ENCODE results near the gene STS. TPM values are rescaled to one million over a fixed set of nuclear protein-coding genes. Genes with fewer than 3 reads are reported as not detected.

STS gene
- total RNA-seq, 1 experiment from 2014 or later, result 0.54 TPM

GRCh38 chrX:7194606-7195005, 47.1 kb downstream of the STS start:
- POLR2A ChIA-PET, result no interaction called here
- no peak for TF ChIP-seq ZFX (IDR thresholded peaks at IDR 0.05)
- TF ChIP-seq ATF3 (IDR thresholded peaks at IDR 0.05), result no peak
- TF ChIP-seq ZNF274 (IDR thresholded peaks at IDR 0.05; ENCODE audit: low read depth, low read length), result no peak
- H2AFZ ChIP-seq (ENCODE audit: low read depth, low read length, poor library complexity, severe bottlenecking), result no peak overlapping the region
- no peak overlapping the region for H3K9ac ChIP-seq (ENCODE audit: low read length)
- H3K27ac ChIP-seq (ENCODE audit: low read depth, low read length), result no peak overlapping the region
- DNase-seq (ENCODE audit: low read depth, low spot score) (no peak), ATAC-seq (no peak)
- RAD21 ChIA-PET (ENCODE audit: low non-redundant PET in 1 of 2, low total read pairs in 2 of 2, uncharacterized antibody in 2 of 2, unreplicated experiment in 2 of 2), result no interaction called here
- H3K79me2 ChIP-seq (ENCODE audit: insufficient read depth, low read length), result no peaks in the 10 kb centered on the region
- no peaks in the 10 kb centered on the region for H3K36me3 ChIP-seq (ENCODE audit: control insufficient read depth in 1 of 2, insufficient read depth in 2 of 2, low read length in 2 of 2)
- CTCF ChIA-PET, result no interaction called here
- intact Hi-C loops (cut with micrococcal nuclease), result no loop called here
- H3K27me3 ChIP-seq (ENCODE audit: insufficient read depth, low read length), result no peaks in the 10 kb centered on the region
- no peaks in the 10 kb centered on the region for H3K4me1 ChIP-seq (ENCODE audit: control insufficient read depth in 1 of 2, insufficient read depth in 2 of 2, low read length in 2 of 2)
- H3K4me2 ChIP-seq (ENCODE audit: low read length), result no peak overlapping the region
- no peak overlapping the region for H3K4me3 ChIP-seq (replicated peaks in 1 of 2; ENCODE audit: low read depth in 1 of 2, low read length in 2 of 2)
- no peaks in the 10 kb centered on the region for H3K9me2 ChIP-seq (ENCODE audit: insufficient read depth)
- no peaks in the 10 kb centered on the region for H4K20me1 ChIP-seq (ENCODE audit: insufficient read depth)
- BruUV-seq (replicated peaks), result no TSS peak
- H3K9me3 ChIP-seq (ENCODE audit: control insufficient read depth in 1 of 2, insufficient read depth in 1 of 2, low read depth in 1 of 2, low read length in 2 of 2), result no peaks in the 10 kb centered on the region

Small RNAs within 50 kb of the gene (microRNA-seq; reads per million reads assigned to microRNA genes)
- gene MIR4767 (ENCODE audit: borderline number of aligned reads), result not detected

Other genes with a start within 250 kb of the STS start
- 20.3 TPM for gene PUDP, start 441 bp downstream of the STS start, total RNA-seq (2021; ENCODE audit: unreplicated experiment)